ENCODE measurements around the gene SLC19A1. TPM values are rescaled to one million over a fixed set of nuclear protein-coding genes. Genes with fewer than 3 reads are reported as not detected.

The SLC19A1 gene
- total RNA-seq, result 10 to 100 TPM in 4 of 6 experiments, 1 to 10 TPM in 2; 4.5 to 24.5 (median 15.7) TPM
- long read RNA-seq, result 0 reads

- intact Hi-C loops (cut with DNase I), result no loop called here
- Histone ChIP-seq H3K27me3 (no peaks in the 10 kb centered on the region), H3K27ac (peak within 1 kb of the TSS in 2 of 3 donors; percentile 40 to 43), H3K4me1 (peaks cover 0 to 3% (median 0%) of the 10 kb centered on the region in 4 donors), H3K4me3 (peak within 1 kb of the TSS; percentile 47 to 63 (median 60)), H3K36me3 (no peaks in the 10 kb centered on the region), H3K9me3 (no peaks in the 10 kb centered on the region)
- ATAC-seq (peak; percentile 68 to 89 (median 78)), DNase-seq (peak; percentile 79 to 80 (median 79))
- WGBS (ENCODE audit: insufficient coverage, low coverage, low lambda C conversion rate, missing lambda C conversion rate), result no CpG with 5 or more reads among the region's 59 CpGs
- TF ChIP-seq POLR2A (IDR thresholded peaks at IDR 0.05), result no peak
- TF ChIP-seq CTCF (IDR thresholded peaks at IDR 0.05), result peak; percentile 35 to 64 (median 48)
Measured at GRCh38 chr21:45542242-45542666, at the start of gene SLC19A1. SLC19A1 (minus strand) TSS chr21:45542440; CDS start chr21:45537959, 4,481 bp downstream.

- Histone ChIP-seq H3K4me3 (no peak overlapping the region), H3K36me3 (no peaks in the 10 kb centered on the region), H3K27ac (no peak overlapping the region), H3K9me3 (no peaks in the 10 kb centered on the region), H3K4me1 (peaks cover 0 to 4% (median 0%) of the 10 kb centered on the region in 4 donors), H3K27me3 (no peaks in the 10 kb centered on the region)
- TF ChIP-seq CTCF (IDR thresholded peaks at IDR 0.05) (no peak), POLR2A (IDR thresholded peaks at IDR 0.05) (no peak)
- DNase-seq (peak in 2 of 3 donors; percentile 13 to 20), ATAC-seq (no peak)
- intact Hi-C loops (cut with DNase I), result no loop called here
- 84% methylated on average over 8 of the region's 9 CpGs for WGBS (ENCODE audit: insufficient coverage, low coverage, low lambda C conversion rate, missing lambda C conversion rate)
Measured at GRCh38 chr21:45591619-45592207, 49.5 kb upstream of the SLC19A1 start.

DNA sequence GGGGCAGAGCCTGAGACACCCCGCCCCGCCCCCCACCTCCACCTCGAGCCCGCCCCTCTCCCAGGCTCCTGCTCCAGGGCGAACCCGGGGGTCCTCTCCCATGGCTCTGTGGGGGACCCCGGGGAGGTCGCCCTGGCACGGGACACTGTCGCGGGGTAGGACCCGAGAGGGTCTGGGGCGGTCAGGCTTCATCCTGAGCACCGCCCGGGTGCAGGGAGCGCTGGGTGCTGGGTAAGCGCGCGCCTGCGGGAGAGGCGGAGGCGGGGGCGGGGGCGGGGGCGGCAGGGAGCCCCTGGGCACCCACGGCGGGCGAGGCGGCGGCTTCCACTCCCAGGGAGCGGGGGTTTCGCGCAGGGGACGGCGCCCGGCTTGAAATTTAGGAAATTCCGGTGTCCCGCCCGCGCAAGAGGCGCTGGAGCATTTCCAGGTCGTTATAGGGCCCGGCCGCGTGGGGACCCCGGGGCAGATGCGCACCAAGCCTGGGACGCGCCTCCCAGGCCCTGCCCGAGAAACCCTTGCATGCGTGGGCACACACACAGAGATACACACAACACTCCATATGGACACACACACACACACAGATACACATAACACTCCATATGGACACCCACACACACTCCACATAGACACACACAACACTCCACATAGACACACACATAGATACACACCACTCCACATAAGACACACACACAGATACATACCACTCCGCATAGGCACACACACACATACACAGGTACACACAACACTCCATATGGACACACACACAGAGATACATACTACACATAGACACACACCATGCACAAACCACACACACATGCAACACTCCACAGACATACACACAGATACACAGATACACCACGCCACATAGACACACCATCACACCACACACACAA is 48.7 kb upstream of the SLC19A1 start:
- intact Hi-C loops (cut with DNase I), result no loop called here
- no peak for TF ChIP-seq CTCF (IDR thresholded peaks at IDR 0.05)
- no peak for TF ChIP-seq POLR2A (IDR thresholded peaks at IDR 0.05)
- H3K36me3 ChIP-seq, result no peaks in the 10 kb centered on the region
- ATAC-seq (peak; percentile 50 to 62 (median 62)), DNase-seq (peak in 2 of 3 donors; percentile 2 to 6)
- H3K27me3 ChIP-seq, result no peaks in the 10 kb centered on the region
- peaks cover 0 to 4% (median 0%) of the 10 kb centered on the region in 4 donors for H3K4me1 ChIP-seq
- H3K4me3 ChIP-seq, result peak overlapping the region; percentile 27 to 60 (median 39)
- no peaks in the 10 kb centered on the region for H3K9me3 ChIP-seq
- WGBS (ENCODE audit: insufficient coverage, low coverage, low lambda C conversion rate, missing lambda C conversion rate), result 15% methylated on average over 7 of the region's 53 CpGs
- no peak overlapping the region for H3K27ac ChIP-seq

DNA sequence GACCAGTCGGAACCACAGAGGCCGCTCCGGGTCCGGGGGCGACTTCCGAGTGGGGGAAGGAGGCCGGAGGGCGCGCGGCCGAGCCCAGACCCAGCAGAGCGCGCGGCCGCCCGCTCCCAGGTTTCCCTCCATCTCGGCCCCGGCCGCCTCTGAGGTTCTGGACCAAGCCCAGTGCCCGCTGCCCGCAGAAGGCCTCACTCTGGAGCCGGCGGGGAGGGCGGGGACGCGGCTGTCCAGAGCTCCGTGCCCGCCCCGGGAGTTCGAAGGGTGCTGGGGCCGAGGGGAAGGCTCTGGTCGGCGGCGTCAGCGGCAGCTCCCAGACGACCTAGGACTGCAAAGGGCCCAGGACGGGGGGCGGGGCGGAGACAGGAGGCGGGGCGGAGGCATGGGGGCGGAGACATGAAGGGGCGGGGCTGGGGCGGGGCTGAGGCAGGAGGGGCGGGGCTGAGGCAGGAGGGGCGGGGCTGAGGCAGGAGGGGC is 48.0 kb upstream of the SLC19A1 start:
- no peak overlapping the region for H3K27ac ChIP-seq
- 3% methylated on average over 18 of the region's 46 CpGs for WGBS (ENCODE audit: insufficient coverage, low coverage, low lambda C conversion rate, missing lambda C conversion rate)
- ATAC-seq (peak; percentile 91 to 95 (median 92)), DNase-seq (peak; percentile 78 to 88 (median 83))
- no peak for TF ChIP-seq CTCF (IDR thresholded peaks at IDR 0.05)
- no peak for TF ChIP-seq POLR2A (IDR thresholded peaks at IDR 0.05)
- intact Hi-C loops (cut with DNase I), result no loop called here
- no peaks in the 10 kb centered on the region for H3K9me3 ChIP-seq
- peak overlapping the region; percentile 38 to 60 (median 39) for H3K4me3 ChIP-seq
- no peaks in the 10 kb centered on the region for H3K36me3 ChIP-seq
- peaks cover 0 to 4% (median 0%) of the 10 kb centered on the region in 4 donors for H3K4me1 ChIP-seq
- no peaks in the 10 kb centered on the region for H3K27me3 ChIP-seq

Data from right lobe of liver (tissue), 6 donors.